ENCODE results near the gene TP53TG5.

GRCh38 chr20:45419188-45420091, 41.3 kb upstream of the TP53TG5 start:
- TF ChIP-seq EP300 (IDR thresholded peaks at IDR 0.05) (no peak), POLR2A (IDR thresholded peaks at IDR 0.05; ENCODE audit: low read depth) (no peak), POLR2AphosphoS5 (IDR thresholded peaks at IDR 0.05) (peak; percentile 76 to 87)
- TF ChIP-seq, protein P1, sequence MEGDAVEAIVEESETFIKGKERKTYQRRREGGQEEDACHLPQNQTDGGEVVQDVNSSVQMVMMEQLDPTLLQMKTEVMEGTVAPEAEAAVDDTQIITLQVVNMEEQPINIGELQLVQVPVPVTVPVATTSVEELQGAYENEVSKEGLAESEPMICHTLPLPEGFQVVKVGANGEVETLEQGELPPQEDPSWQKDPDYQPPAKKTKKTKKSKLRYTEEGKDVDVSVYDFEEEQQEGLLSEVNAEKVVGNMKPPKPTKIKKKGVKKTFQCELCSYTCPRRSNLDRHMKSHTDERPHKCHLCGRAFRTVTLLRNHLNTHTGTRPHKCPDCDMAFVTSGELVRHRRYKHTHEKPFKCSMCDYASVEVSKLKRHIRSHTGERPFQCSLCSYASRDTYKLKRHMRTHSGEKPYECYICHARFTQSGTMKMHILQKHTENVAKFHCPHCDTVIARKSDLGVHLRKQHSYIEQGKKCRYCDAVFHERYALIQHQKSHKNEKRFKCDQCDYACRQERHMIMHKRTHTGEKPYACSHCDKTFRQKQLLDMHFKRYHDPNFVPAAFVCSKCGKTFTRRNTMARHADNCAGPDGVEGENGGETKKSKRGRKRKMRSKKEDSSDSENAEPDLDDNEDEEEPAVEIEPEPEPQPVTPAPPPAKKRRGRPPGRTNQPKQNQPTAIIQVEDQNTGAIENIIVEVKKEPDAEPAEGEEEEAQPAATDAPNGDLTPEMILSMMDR (IDR thresholded peaks at IDR 0.05): no peak
